IPS DF 4.7 (cell line): ENCODE results near the gene MGAT5.

Experiments
- DNase-seq: peaks from one replicate; pipeline ENCODE4 v3.0.0-alpha.2; 2013; ENCODE audit warnings: low spot score; ENCODE audit errors: extremely low read depth

MGAT5 gene

DNA sequence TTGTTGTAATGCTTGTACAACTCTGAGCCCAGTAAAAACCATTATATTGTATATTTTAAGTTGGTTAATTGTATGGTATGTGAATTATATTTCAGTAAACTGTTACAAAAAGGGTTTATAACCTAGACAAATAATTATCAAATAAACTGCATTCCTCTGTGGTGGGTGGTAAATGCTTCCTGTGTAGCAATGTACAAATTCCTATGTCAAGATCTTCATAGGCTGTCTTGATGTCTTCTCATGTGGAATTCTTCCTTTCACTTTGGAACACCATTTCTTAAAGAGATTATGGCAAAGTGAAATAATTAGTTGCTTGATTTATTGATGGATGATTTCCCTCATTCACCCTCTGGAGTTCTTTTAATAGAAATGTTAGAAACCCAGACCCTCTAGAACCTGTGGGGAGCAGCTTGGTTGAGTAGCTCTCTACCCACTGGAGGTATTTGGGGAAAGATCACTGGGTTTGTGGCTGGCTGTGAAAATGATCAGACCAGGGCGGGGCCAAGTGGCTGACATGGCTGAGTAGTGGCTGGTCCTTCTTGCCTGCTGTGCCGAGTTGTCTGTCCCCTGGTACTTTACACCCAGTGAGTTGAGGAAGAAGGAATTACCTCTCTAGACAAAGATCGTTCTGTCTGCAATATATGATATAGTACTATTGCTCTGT, 22.4 kb upstream of the MGAT5 start:
- DNase-seq, result no peak

DNA sequence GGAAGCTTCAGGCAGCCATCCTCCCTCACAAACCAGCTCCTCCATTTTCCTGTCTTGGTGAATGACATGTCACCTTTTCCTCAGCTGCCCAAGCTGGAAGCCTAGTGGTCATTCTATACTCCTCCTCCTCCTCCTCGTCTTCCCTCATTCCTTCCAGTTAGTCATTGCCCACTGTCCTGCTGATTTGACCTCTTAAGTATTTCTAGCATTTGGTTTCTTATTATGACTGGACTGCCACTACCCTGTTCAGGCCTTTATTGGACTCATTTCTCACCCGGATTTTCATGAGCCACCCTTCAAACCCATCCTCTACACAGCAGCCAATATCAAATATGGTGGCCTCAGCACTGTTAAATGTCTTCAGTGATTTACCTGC, 21.9 kb upstream of the MGAT5 start:
- no peak for DNase-seq

DNA sequence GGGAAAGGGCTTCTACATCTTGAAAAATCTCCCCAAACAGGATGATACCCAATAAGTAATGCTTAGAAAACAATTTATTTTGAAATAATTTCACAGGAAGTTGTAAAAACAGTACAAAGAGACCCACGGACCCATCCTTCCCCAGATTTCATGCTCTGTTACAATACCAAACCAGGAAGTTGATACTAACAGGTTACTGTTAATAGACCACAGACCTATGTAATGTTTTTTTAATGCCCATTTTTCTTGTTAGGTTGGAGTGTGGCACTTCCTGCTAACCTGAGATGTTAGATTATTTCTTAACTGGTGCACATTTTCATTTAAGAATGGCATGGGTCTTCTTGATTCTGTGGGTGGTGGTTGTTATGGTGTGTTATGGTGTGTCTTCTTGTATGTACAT, 21.4 kb upstream of the MGAT5 start:
- DNase-seq, result no peak

- no peak for DNase-seq
These were observed 20.8 kb upstream of the MGAT5 start for GRCh38 chr2:134232868-134233727.

DNA sequence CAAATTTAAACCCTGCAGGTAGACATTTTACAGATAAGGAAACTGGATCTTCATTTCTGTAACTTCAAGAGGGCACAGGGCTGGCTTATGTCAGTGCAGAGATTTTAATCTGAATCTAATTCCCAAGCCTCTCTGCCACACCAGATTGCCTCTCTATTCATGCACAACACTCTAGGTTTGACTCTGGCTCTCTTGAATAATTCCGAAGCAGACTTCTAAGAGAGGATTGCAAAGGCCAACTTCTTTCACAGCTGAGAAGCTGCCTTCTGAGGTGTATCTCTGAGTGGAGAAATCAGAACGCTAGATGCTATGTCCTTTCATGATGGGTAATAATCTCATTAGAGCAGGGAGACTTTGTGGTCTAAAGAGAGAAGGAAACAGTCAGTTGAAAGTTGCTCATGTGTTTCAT, 20.1 kb upstream of the MGAT5 start:
- DNase-seq, result no peak

- no peak for DNase-seq
These were observed 19.3 kb upstream of the MGAT5 start for GRCh38 chr2:134234535-134234934.

DNA sequence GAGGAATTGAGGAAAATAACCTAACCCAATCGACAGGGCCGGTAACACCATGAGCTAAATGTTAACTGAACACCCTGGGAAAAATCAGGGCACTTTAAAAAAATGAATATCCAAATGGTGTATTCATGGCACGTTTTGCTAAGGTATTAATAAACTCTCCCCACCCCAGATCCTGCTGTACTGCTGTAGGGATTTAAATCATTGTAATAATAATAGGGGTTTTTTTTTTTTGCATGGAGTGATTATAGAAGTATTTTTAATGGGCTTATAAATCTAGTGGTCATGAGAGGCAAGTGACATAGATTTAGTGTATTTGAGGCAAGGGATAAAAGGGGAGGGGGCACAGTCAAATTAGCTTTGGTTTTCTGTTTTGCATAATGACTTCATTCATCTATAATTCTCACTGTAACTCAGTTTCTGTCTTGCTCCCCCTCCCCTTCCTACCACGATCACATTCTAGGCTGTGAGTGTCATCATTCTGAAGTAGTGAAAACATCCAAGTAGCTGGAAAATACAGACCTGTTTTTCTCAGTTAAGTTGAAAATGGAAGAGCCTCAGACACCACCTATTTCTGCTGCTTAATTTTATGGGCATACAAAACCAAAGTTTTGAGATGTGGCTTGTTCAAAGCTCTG, 18.2 kb upstream of the MGAT5 start:
- DNase-seq, result no peak

- DNase-seq, result no peak
These were observed 15.5 kb upstream of the MGAT5 start for GRCh38 chr2:134238371-134238770.

DNA sequence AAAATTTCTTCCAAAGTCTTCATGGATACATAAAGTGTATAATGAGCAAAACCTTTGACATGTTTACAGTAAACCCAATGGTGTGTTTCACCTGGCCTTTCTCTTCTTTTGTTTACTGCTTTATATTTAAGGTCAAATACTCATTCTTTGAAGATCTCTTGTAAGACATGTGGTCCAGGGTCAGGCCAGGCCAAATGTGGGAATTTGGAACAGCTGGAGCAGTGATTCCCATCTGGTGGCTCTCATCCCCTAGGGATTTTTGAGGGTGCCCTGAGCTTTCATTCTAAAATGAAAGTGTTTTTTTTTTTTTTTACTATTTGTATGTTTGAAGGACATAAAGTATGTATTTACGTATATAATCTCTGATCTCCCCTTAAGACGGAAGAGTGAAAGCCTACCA, 13.8 kb upstream of the MGAT5 start:
- no peak for DNase-seq

DNA sequence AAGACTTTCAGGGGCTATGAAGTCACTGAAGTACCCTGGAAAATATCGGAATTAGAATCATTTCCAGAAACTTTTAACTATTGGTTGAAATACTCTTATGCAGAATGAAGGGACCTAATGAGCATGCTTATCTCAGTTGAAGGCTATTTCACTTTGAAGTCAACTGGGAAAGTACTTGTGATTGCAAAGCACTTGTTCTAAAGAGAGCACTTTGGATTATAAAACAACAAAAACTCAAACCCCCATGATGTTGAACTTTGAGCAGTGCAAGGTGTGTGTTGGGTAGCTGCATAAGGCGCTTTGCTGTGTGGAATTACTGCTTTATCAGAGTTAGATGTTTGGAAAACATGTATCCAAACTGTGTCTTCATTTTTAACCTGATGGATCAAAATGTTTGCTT, 12.0 kb upstream of the MGAT5 start:
- DNase-seq, result no peak

GRCh38 chr2:134243244-134243643, 10.6 kb upstream of the MGAT5 start:
- DNase-seq, result no peak

DNA sequence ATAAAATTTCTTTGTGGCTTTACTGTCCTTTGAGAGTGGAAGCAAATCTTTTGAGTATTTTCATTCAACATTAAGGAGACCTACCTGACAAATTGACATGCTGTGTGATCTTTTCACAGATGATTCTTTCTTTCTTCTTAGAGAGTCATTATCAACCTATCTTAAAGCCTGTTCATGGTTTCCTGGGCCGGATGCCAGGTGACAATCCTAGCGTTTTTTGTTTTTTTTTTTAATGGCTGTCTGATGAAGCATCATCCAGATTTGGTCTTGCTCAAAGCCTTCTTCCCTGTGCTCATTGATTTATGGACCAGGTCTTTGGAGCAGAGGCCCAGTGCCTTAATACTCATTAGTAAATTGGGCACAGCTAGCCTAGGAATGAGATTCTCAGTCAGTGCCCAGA, 9.8 kb upstream of the MGAT5 start:
- DNase-seq, result no peak

GRCh38 chr2:134244587-134244986, 9.3 kb upstream of the MGAT5 start:
- no peak for DNase-seq

- DNase-seq, result no peak
These were observed 8.4 kb upstream of the MGAT5 start for GRCh38 chr2:134245340-134245984.

- DNase-seq, result no peak
These were observed 7.6 kb upstream of the MGAT5 start for GRCh38 chr2:134246154-134246874.

GRCh38 chr2:134247679-134248078, 6.2 kb upstream of the MGAT5 start:
- no peak for DNase-seq

- no peak for DNase-seq
These were observed 5.0 kb upstream of the MGAT5 start for GRCh38 chr2:134248913-134249312.

GRCh38 chr2:134249755-134250154, 4.1 kb upstream of the MGAT5 start:
- DNase-seq, result no peak

DNA sequence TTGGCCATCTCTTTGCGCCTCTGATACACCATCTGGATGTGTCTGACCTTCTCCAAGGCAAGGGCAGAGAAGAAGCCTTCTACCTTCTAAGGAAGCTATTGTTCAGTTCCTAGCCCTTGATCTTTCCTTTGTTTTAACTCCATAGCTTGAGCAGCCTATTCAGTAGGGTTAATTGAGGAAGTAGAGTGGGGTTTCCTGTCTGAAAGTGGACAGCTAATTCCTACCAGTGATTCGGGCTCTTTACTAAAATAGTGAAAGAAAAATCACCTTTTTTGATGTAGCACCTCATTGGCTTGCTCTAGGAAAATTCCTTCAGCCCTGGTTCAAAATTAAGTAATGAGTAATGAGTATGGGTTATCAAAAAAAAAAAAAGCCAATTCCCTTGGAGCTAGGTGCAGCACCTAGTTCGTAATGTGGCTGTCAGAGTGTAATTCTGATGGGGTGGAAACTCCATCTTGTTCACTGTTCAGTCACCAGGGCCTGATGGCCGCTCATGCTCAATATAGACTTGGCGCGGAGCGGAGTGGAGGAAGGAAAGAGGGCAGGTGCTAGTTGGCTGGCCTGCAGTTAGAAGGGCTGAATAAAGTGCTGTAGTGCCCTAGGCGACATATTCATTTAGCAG, 2.9 kb upstream of the MGAT5 start:
- no peak for DNase-seq

DNA sequence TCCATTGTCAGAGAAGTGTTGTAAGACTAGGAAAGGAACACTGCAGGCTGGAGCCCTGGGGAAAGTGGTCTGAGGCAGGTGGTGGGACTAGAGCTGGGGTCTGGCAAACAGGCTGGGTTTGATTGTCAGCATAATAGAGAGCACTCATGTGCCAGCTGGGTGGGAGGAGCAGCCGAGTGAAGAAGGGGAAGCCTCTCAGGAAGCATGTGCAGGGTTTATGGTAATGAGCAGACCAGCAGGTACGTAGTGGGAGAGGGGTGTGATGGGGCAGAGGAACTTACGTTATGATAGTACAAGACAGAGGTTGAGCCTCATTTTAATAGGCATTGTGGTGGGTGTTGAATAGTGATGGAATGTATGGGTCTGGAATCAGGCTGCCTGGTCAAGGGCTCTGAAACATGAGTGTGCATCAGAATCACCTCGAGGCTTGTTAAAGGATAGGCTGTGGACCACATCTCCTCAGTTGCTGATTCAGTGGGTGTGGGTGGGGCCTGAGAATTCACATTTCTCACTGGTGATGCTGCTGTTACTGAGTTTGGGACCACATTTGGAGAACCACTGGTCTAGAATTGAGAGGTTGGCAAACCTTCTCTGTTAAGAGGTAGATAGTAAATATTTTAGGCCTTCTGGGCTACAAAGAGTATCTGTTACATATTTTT, 1.7 kb upstream of the MGAT5 start:
- DNase-seq, result no peak
